ENCODE measurements around the gene VPS26A.

VPS26A gene

DNA sequence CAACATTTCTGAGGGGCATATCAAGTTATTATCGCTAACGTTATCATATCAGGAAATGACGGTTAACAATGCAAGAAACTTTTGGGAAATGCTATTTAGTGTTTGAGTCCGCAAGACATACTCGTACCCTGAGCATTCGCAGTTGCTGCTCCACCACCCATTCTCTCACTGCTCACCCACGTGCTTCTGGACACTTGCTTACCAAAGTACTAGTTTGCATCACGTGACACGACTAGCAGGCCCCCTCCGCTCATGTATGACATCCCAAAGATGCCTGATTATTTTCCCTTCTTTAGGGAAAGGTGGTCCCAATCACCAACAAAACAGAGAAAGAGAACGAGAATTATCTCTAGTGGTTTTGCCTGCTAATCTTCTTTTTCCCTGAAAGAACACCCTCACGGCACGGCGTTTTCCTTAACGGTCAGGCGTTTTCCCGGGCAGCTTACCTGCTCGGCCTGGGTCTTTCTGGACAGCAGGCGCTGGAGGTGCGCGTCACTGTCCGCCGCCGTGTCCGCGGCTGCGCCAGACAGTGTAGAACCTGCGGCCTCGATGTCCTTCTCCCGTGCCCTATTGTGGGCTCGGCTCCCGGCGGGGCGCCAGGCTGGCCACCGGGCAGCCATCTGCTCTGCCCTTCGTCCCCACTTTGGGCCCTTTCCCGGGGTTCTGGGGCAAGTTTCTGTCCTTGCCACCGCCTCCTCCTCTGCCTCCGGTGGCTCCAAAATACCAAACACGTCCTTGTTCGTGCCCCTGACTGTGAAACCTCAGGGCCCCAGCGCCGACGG, 56.0 kb downstream of the VPS26A start, which contains the start of gene SUPV3L1:
Gene SUPV3L1, plus strand, starts transcription at position 492 of the 782 bp plus-strand sequence. Its CDS starts 58 bp downstream, at position 550.
- peak; percentile 79 for DNase-seq

- no peak for DNase-seq
These were observed 56.7 kb downstream of the VPS26A start for GRCh38 chr10:69180525-69181204.

DNA sequence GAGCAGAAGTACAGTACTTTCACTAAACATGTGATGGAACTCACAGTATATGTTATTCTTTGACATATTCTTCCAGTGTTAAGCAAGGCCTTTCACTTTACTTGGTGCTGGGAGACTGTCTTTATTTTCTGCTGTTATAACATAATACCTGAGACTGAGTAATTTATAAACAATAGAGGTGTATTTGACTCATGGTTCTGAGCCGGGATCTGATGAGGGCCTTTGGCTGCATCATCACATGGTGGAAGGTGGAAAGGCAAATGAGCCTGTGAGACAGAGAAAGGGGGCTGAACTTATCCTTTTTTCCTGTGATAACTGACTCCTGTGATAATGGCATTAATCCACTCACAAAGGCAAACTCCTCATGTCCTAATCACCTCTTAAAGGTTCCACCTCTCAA, 57.5 kb downstream of the VPS26A start:
- DNase-seq, result no peak

- no peak for DNase-seq
These were observed 58.0 kb downstream of the VPS26A start for GRCh38 chr10:69182005-69182404.

DNA sequence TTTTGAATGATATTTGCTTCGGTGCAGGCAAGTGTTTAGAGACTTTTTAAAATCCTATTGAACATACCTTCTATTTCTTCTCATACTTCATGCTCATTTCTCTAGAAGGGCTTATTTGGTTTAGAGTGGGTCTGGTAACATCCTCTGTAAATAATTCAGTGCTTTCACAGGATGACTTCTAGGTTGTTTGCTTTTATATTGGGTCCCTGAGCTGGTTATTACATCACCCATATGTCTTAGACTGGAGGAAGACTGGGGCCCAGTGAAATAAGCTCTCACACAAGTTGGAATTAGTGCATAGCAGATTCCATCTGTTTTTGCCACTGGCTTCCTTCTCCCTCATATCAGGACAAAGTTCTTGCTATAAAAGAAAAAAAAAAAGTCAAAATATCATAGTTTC, 62.5 kb downstream of the VPS26A start:
- DNase-seq, result no peak

GRCh38 chr10:69201045-69201444, 77.1 kb downstream of the VPS26A start:
- no peak for DNase-seq

DNA sequence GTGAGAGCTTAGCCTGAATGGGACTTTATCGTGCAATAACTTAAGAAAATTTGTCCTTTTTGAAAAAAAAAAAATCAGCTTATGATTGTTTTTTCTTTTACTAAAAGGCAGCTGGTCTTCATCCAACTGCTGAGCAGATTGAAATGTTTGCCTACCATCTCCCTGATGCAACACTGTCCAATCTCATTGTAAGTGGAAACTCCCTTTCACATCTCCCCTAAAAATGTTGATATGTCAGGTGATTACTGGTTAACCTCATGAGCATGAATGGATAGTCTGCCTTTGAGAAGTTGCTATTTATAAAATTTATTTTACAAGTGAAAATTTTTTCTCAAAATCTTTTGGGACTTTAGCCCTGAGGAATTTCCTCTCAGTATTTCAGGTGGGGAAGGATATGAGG, 78.4 kb downstream of the VPS26A start:
- DNase-seq, result no peak

DNA sequence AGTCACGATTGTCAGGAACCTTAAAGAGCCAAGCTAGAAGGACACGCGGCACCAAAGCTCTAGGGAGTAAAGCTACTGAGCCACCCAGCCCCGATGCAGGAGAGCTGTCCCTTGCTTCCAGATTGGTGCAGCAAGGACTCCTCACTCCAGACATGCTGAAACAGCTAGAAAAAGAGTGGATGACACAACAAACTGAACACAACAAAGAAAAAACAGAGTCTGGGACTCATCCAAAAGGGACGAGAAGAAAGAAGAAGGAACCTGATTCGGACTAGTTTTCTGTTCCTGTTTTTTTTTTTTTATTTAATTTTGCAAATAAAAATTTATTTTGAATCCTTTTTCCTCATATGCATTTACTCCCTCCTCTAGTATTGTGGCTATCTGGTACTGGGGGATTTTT, 84.8 kb downstream of the VPS26A start:
- DNase-seq, result no peak

GRCh38 chr10:69209787-69210484, 86.0 kb downstream of the VPS26A start:
- DNase-seq, result no peak

GRCh38 chr10:69211104-69211503, 87.1 kb downstream of the VPS26A start:
- no peak for DNase-seq

DNA sequence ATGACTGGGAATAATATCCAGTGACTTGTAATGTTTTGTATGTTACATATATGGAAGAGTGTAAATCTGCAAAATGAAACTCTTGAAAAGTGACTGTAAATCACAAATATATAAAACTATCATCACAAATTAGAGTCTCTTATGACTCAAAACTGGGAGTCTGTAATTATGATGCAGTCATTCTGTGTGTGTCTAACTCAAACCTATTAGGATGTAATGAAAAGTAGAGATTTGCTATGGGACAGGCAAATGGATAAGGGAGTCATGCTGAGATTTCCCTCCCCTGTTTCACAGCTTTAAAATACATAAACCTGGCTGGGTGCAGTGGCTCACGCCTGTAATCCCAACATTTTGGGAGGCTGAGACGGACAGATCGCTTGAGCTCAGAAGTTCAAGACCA, 87.5 kb downstream of the VPS26A start:
- no peak for DNase-seq

DNA sequence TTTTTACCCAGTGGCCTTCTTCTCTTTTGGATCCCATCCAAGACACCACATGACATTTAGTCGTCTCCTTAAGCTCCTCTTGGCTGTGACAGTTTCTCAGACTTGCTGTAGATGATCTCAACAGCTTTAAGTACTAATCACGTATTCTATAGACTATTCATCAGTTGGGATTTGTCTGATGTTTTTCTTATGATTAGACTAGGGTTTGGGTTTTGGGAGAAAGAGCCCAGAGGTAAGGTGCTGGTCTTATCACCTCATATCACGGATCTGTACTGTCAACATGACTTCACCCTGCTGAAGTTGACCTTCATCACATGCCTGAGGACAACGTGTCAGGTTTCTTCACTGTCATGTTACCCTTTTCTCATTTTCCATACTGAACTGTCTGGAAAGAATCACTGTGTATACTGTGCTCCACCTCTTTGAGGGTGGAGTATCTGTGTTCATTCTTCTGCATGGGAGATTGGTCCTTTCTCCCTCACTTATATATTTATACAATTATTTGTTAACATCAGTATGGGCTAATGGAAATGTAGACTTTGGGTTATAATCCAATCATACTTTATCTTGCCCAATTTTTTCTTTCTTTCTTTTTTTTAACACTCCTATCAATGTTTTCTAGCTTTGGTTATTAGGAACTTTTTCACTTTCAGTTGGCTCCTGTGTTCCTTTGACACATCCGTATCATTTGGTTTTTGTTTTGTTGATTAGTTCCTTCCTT, 89.8 kb downstream of the VPS26A start:
- DNase-seq, result no peak

GRCh38 chr10:69214666-69215131, 90.7 kb downstream of the VPS26A start:
- no peak for DNase-seq

DNA sequence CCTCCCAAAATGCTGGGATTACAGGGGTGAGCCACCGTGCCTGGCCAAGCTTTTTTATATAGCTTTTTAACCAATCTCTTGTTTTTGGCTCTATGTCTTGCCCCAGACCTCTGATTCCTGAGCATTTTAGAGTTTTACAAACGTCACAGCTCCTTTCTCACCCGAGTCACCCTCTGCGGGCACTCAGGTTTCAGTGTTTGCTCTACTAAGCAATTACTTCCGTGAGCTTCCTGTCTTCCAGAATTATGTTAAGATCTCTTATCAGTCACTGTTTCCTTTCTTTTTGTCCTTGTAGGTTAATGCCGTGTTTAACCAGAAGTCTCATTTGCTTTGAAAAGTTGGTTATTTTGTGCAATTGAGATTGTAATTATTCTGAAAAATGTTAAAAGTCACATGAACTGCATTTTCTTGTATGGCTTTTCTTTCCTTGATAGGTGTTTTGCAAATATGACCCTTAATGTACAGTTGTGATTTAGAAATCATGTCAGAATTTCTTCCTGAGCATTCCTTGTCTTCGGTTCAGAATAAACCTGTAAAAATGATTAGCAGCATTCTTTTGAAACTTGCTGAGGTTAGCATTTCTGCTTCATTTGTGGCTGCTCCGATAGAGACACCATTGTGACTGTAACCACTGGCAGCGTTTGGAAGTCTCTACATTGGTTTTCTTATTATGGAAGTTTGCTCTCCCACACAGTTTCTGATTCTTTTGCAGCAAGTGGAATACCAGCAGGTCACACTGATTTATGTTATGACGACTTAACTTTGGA, 91.6 kb downstream of the VPS26A start:
- no peak for DNase-seq

DNA sequence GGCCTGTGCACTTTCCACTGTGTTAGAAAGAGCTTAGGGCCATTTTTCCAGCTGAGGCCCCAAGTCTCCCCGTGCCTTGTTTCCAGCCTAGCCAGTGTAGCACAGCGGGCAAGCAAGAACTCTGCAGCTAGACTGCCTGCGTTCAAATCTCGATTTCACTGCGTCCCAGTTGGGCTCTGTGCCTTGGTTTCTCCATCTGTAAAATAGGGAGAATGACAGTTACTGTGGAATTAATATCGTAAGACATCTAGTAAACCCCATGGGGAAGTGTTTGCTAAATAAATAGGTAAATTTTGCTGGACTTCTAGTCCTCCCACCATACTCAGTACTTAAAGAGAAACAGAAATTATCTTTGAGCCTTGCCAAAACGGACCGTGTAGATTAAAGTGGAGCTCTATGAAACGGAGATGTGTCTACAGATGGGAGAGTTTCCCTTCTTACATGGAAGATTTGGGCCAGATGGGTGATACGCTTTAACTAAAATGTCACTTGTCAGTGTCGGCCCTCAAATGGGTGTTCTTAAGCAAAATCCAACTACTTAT, 92.7 kb downstream of the VPS26A start:
- no peak for DNase-seq

GRCh38 chr10:69217119-69217754, 93.3 kb downstream of the VPS26A start:
- DNase-seq, result no peak

DNA sequence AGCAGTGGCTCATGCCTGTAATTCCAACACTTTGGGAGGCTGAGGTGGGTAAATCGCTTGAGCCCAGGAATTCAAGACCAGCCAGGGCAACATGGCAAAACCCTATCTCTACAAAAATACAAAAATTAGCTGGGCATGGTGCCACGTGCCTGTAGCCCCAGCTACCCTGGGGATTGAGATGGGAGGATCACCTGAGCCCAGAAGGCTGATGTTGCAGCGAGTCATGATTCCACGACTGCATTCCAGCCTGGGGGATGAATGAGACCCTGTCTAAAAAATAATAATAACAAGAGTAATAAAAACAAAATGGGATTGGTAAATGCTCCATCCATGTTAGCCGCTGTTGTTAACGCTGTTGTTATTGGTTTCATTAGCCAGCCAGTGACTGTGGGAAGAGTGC, 94.9 kb downstream of the VPS26A start:
- DNase-seq, result no peak

- DNase-seq, result no peak
These were observed 96.1 kb downstream of the VPS26A start, which contains the start of gene HKDC1 for GRCh38 chr10:69220041-69220451. HKDC1 (plus strand) TSS chr10:69220332; CDS start chr10:69220436, 104 bp downstream.

- no peak for DNase-seq
These were observed 96.5 kb downstream of the VPS26A start for GRCh38 chr10:69220507-69220906.
